NCI-H2107 treated with DMSO at 0.1 percent for 48 hours (cell line): ENCODE data around the gene GH1.
"Not testable (repeated sequence)": the region's sequence is repeated elsewhere in the genome, so short reads cannot be mapped to it uniquely, and the experiment has no call there.

ENCODE experiments used
- DNase-seq: peaks from one replicate; lab custom pipeline; 2025; ENCODE audit not compliant: unreplicated experiment; lab: John Stamatoyannopoulos, UW

Gene GH1

DNA sequence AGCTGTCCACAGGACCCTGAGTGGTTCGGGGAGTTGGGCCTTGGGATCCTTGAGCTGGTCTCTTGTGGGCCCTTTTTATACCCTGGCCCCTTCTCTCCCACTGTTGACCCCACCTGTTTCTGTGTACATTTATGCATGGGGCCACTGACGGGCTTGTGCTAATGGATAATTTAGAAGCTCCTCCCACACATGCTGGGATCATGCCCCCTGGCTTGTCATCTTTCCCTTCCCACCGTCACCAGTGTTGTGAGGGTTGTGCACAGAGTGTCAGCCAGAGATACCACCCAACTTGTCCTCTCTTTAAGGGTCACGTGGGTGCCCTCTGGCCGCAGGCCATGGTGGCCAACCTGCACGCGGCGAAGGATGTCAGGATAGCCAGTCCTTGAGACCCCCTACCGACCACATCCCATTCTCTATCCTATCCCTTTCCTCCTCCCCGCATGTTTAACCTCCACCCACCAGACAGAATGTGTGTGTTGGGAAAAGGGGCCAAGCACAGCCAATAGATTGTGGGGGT lies at the start of gene GH1:
GH1 (minus strand) TSS at position 51 of the 517 bp plus-strand sequence. CDS start 63 bp downstream, outside the sequence.
- DNase-seq = not testable (repeated sequence)

DNA sequence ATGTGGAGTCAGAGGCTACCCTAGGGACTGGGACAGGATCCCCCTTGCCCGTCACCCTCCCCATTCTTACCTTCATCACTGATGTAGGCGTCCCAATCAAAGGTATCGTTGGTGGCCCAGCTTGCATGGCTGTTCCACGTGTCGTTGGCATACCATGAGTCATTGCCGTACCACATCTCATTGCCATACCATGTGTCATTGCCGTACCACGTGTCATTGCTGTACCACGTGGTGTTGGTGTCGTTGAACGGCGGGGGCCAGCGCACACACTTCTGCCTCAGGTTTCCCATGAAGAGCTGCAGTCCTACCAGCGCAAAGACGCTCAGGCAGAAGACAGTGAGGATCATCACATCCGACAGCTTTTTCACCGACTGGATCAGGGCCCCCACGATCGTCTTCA lies 49.3 kb upstream of the GH1 start:
- DNase-seq = no peak

DNA sequence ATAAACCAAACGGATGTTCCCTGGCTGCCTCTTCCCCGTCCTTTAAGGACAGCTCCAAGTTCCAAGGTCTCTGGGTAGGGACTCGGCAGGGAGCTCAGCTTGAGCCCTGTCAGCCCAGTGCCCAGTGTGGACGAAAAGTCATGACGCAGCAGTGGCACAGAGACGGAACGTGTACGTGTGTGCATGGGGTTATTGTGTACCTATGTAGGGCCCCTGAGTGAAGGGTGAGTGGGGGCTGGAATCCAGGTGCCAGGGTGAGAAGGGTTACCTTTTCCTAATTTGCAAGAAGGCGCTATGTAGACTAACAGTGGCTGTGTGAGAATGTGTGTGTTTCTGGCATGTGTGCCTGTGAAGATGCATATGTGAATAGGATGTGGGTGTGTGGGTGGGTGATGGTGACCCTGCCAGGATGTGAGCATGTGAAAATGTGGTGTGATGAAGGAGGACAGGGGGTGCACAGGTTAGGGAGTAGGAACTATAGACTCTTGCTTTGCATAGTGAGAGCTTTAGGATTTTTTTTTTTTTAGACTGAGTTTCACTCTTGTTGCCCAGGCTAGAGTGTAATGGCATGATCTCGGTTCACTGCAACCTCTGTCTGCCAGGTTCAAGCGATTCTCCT lies 48.1 kb upstream of the GH1 start:
- no peak for DNase-seq

DNA sequence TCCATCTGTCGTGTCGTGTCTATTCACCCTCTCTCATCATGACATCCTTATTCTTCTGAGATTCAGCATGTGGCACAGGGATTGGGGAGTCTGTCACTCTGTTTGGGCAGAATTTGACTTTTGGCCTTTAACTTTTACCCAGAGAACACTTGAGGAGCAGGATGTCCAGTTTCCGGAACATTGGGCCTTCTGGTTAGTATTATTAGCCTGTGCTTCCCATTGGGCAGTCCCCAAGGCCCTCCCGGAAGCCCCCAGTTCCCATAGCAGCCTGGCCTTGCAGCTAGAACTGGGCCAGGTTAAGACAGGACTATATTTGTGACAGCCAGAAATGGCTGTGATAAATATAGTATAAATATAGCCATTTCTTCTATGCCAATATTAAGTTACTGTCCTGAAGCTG lies 44.5 kb upstream of the GH1 start:
- no peak for DNase-seq

DNA sequence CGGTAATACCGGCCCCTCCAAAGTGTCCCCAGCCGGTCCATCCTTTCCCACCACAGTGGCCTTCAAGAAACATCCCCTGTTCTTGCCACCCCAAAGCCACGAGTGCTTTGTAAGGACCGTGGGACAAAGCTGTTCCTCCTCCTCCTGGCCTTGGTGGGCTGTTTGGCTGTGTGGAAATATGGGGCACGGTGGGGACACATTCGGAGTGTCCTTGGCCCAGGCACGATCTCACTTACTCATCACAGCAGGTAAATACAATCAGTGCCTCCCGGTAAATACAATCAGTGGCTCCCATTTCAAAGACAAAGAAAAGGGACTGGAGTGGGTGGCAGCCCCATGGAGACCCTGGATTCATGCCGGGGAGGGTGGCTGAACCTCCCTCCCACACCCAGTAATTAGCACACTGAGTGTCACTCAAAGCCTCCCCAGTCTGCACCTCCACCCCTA lies 43.7 kb upstream of the GH1 start:
- no peak for DNase-seq

DNA sequence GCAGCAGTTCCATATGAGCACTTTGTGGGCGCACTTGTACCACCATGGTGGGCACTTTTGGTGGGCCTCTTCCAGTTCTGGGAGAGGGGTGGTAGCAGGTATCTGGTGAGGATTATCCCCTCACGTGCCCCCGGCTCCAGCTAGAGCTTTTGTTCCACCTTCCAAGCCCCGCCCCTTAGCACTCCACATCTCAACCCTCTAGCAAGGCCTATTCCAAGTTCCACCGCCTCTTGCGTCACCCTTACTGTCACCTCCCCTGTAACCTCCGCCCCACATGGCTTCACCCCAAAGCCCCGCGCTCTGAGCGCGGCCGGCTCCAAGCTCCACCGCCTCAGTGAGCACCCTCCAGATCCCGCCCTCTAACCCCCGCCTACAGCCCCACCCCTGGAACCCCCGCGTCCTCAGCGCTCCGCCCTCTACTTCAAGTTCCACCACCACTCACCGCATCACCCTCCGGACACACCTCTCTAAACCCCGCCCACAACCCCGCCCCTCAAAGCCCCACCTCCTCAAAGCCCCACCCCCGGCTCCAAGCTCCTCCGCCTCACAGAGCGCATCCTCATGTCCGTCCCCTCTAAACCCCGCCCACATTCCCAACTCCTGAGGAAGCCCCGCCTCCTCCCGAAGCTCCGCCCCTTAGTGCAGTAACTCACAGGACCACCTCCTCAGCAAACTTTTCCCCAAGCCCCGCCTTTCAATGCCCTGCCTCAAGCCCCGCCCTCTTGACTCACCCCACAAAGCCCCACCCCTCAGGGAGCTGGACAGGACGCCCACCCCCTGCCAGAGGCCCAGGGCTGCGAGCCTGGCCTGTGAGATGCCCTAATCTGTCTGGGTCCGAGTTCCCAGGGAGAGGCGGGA lies 42.9 kb upstream of the GH1 start:
- DNase-seq = no peak

DNA sequence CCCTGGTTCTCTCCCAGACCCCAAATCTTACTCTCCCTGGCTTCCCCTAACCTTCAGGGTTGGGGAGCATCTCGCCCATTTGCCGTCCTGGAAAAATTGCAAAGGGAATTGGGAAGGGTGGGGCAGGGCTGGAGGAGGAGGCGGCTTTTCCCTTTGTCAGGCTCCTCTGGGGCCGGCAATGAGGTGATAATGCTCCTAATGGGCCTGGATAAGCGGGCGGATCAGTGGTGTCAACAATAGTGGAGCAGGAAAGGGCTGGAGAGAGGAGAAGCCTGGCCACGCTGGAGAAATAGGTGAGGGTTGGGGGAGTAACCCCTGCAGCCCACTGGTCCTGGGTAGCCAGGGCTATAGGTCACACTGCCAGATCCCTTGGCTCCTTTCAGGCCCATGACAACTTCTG lies 41.8 kb upstream of the GH1 start:
- no peak for DNase-seq

DNA sequence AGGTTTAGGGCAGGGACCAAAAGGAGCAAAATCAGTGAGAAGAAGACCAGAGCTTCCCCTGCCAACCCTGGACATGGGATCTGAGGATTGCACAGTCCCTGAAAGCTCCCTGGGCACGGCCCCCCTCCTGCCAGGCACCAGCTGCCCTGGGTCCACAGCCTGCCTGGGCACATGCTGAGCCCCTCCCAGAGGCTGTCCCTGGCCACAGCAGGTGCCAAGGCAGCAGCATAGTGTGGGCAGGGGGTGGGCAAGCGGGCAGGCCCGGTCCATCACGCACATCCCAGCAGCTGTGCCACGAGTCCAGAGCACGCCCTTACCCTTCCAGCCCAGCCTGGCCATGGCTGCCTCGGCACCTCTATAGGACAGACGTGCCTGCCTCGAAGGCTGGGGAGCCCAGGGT lies 41.4 kb upstream of the GH1 start:
- DNase-seq = no peak

DNA sequence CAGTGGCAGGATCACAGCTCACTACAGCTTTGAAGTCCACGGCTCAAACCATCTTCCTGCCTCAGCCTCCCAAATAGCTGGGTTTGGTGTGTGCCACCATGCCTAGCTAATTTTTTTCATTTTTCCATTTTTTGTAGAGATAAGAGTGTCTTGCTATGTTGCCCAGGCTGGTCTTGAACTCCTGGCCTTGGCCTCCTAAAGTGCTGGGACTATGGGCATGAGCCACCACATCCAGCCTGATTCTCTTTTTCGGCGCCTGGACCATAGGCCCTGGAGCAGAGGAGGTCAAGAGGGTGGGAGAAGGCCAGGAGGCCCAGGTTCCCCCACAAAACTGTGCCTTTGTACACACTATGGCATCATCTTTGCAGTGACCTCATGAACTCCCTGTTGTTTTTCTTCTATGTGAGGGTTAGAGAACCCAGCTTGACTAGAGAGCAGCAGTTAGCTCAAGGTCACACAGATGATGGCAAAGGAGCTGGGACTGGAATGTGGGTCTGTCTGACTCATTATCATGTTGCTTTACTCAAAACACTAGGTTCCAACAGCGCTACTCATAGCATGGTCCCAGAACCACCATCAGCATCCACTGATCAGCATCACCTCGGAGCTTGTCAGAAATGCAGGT lies 37.8 kb upstream of the GH1 start:
- DNase-seq = no peak

DNA sequence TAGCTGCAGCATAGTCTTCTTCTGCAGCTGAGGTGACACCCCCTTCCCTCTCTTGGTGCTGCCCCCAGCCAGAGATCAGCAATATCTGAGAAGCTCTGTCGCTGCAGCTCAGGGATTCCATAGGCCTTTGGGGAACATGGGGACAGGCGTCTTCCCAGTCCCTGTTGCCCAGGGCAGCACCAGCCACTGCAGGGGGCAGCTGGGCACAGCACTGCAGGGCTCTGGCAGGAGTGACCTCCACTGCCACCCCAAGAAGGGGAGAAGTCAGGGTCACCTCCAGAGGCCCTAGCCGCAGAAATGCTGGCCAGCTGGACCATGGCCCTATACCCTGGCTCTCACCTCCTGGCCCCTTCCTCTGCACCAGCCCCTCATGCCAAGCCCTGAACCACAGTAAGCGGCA lies 37.2 kb upstream of the GH1 start:
- DNase-seq = no peak

DNA sequence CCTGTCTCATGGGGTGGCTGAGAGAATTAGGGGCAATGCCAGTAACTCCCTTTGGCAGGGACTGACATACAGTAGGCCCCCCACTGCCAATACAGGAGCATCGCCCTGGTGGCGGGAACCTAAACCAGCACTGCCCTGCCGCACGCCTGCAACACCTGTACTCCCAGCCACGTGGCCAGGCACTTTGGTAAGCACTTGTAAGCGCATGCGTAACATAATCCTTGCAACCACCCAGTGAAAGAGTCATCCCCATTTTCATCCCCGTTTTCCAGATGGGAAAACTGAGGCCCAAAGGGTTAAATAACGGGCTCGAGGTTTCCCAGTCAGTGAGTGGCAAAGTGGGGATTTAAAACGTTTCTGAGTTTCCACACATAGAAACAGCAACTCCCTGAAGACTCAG lies 36.6 kb upstream of the GH1 start:
- DNase-seq = no peak

DNA sequence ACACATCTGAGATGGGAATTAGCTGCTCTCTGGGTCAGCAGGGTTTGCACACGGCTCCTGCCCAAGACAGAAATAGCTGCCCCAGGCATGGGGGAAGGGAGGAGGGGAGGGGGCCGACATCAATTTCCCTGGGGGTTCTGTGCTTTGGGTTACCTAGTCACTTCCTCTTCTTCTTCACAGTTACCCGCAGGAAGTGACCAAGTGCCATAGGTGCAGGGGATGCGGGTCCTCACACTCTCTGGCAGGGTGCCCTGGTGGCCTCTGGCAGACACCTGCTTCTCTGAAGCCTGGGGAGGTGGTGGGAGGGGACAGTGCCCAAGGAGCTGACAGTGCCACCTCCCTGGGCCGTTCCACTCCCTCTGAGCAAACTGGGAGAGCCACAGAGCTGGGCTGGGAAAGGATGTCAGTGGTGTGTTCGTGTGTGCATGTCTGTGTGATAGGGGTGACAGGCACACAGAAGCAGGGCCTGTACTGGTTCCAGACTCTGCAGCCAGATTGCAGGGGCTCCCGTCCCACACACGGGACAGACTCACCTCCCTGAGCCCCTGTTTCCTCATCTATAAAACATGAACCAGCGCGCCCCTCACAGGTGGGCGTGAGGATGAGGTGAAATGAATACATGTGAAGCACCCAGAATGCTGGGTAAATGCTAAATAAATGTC lies 35.9 kb upstream of the GH1 start:
- DNase-seq = no peak

DNA sequence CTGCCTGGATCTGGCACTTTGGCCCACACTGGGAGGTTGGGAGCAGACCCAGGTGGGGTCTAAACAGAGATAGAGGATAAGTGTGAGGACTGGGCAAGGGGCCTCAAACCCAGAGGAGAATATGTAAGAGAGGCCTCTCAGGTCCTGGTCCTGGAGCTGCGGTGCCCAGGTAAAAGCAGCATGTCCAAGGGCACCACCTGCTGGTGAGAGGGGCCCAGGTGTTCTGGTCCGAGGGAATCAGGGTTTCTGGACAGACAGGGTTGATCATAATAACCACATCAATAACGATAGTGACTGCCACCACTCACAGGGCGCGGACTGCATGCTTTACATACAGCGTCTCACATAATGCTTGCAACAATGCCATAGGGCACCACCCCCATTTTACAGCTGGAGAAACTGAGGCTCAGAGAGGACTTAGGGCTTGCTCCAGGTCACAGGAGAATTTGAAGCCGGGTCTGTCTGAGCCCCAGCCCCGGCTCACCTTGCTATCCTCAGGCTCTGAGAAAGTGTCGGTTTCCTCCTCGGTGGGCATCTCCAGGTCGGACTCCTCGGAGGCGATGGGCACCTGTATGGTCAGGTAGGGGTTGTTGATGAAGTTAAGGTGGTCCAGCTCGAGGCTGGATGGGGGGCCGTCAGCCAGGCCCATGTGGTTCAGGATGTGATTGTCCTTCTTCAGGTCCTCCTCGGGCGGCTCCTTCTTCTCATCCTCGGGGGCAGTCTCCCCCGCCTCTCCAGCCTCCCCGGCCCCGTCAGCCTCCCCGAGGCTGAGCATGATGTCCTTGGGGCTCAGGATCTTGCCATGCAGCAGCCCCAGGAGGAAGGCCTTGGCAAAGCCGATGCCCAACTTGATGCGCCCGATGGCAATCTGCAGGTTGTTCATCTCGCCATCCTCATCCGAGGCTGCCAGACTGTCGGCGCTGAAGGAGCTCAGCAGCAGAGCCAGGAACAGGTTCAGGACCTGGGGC lies 32.6 kb upstream of the GH1 start:
- no peak for DNase-seq

DNA sequence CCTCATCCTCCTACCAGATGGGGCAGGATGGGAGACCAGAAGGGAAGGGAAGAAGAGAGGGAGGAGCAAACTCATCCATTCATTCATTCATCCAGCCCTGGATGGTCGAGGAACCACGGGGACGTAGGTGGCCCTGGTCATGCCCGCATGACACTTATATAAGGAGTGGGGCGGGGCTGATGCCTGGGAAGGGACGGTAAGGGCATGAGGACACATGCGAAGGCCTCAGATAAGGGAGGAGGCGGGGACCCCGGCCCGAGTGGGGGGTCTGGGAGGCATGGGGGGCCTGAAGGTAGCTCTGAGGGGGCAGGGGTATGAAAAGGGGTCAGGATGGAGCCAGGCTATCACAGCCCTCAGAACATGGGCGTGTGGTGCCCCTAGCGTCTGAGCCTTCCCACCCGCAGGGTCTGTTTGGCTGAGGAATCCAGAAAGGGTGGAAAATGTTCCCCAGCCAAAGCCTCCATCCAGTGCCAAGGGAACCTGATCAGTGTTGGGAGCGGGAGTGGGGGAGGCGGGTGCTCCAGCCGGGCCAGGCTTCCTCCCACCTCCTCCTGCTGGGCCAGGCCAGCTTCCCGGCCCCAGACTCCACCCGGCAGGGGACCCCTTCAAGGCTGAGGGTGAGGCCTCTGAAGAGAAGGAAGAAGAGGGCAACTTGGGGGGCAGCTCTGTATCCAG lies 31.1 kb upstream of the GH1 start:
- no peak for DNase-seq

DNA sequence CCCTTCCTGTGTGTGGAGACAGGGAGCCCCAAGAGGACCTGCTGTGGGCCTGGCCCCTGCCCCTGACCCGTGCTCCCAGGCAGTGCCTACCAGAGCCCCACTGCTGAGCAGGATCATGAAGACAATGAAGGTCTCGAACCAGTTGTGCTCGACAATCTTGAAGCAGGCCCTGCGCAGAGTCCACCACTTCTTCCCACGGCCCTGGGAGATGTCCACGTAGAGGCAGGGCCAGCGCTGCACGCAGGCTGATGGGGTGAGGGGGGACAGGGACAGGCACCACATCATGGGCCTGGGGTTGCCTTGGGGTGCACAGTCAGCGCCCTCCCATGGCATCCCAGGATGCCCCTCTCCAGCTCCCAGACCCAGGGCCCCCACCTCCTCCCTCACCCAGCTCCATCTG lies 29.9 kb upstream of the GH1 start:
- DNase-seq = no peak

DNA sequence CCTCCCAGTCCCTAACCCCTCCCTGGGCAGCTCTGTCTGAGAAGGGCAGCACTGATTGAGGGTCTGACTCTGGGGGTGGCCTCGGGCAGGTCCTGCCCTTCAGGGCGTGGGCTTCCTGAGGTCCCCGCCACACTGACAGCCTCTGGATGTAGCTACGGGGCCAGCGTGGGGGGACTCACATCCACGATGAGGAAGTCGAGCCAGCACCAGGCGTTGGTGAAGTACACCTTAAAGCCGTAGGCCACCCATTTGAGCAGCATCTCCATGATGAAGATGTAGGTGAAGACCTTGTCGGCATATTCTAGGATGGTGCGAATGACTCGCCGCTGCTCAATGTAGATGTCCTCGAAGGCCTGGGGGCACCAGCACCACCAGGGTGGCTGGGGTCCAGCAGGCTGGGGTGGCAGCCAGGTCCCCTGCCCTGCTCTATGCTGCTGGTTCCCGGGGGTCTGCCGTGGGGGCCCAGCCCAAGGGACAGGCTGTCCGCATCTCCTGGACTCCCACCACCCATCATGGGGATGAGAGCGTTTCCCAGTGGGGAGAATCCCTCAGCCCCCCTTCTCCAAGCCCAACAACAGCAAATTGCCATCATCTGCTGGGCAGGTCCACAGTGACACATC lies 29.2 kb upstream of the GH1 start:
- DNase-seq = no peak

DNA sequence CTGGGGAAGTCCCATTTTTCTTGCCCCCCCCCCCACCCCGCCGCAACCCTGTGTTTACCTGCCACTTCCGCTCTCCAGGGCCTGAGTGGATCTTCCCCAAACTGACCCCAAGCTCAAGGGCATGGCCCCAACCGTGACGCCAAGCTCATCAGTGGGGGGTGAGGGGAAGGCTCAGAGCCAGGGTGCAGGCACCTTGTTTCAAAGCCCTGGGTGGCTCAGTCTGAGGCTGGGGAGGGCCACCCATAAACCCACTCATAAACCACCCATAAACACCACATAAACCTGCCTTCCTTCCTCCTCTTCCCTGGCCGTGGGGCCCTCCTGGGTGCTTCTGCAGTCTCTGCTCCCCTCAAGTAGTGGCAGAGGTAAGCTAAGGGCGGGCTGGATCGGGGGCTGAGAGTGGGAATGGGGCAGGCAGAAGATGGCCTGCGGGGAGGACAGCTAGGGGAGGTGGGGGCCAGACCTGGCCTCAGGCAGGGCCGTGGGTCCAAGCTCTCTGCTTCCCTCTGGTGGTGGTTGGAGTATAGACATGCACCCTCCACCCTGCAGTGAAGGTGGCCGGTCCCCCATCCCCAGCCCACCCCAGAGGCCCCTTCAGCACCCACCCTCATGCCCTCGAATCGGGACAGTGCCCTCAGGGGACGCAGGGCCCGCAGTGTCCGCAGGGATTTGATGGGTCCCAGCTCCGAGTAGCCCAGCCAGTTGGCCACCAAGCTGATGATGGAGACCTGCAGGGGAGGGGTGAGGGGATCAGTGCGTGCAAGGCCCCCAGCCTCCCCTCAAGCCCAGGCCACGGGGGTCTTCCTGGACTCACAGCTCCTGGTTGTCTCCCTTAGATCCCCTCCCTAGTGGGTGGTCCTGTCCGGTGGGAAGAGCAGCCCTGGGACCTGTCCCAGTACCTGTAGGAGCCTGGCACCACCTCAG lies 28.1 kb upstream of the GH1 start:
- no peak for DNase-seq

DNA sequence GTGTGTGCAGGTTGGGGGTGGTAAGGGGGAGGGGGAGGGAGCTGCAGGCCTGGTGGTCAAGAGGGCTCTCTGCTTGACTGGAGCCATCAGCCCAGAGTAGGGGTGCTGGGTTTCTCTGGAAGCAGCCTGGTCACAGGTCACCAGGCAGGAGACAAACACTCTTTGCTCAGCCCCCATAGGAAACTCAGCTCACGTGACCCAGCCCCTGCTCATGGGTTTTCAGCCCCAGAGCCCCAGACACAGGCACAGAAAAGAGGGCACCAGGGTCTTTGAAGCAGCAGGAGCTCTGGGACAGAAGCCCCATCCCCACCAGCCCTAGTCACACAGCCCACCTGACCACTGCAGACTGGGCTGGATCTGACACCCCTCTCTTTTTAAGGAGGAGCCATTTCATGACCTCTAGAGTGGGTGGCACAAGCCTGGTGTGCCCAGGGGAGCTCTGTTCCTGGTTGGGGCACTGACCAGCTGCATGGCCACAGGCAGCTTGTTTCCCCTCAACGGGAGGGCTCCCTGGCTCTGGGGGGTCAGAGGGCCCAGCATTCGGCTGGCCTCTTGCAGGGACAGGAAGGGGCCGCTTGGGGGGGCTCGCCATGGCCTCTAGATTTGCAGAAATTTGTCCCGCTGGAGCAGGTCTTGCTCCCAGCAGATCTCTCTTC lies 27.3 kb upstream of the GH1 start:
- DNase-seq = no peak
